ENCODE data around the gene CFTR.
"Not testable (repeated sequence)": the region's sequence is repeated elsewhere in the genome, so short reads cannot be mapped to it uniquely, and the experiment has no call there.

CFTR gene

DNA sequence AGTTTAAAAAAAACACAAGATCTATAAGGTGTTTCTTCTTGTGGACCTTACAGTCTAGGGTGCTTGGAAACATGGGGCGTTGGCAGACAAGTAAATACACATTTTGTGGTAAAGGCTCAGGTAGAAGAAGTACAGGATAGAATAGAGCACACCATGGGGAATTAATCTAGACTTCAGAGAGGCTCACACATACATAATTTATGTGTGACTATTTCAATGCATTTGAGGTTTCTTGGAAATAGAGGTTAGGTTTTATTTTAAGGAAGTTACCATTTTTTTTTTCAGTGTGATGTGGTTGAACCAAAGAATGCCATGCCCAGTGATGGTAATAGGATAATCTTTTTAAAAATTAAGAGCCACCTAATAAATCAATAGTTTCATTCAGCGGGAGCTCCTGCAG, 12.8 kb downstream of the CFTR start:
- TF ChIP-seq, protein P1, sequence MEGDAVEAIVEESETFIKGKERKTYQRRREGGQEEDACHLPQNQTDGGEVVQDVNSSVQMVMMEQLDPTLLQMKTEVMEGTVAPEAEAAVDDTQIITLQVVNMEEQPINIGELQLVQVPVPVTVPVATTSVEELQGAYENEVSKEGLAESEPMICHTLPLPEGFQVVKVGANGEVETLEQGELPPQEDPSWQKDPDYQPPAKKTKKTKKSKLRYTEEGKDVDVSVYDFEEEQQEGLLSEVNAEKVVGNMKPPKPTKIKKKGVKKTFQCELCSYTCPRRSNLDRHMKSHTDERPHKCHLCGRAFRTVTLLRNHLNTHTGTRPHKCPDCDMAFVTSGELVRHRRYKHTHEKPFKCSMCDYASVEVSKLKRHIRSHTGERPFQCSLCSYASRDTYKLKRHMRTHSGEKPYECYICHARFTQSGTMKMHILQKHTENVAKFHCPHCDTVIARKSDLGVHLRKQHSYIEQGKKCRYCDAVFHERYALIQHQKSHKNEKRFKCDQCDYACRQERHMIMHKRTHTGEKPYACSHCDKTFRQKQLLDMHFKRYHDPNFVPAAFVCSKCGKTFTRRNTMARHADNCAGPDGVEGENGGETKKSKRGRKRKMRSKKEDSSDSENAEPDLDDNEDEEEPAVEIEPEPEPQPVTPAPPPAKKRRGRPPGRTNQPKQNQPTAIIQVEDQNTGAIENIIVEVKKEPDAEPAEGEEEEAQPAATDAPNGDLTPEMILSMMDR (conservative IDR thresholded peaks at IDR 0.05; ENCODE audit: low read depth, low read length) = no peak
- H3K4me3 ChIP-seq (ENCODE audit: low read length) = no peak overlapping the region
- no peak for DNase-seq (ENCODE audit: low read depth)

- H3K4me3 ChIP-seq (ENCODE audit: low read length) = no peak overlapping the region
- DNase-seq (ENCODE audit: low read depth) = no peak
- TF ChIP-seq, protein P1 (conservative IDR thresholded peaks at IDR 0.05; ENCODE audit: low read depth, low read length) = no peak
Observed at GRCh38 chr7:117493460-117493859, 13.6 kb downstream of the CFTR start.

- TF ChIP-seq, protein P1 (conservative IDR thresholded peaks at IDR 0.05; ENCODE audit: low read depth, low read length) = no peak
- no peak for DNase-seq (ENCODE audit: low read depth)
Observed at GRCh38 chr7:117495308-117495707, 15.5 kb downstream of the CFTR start.

GRCh38 chr7:117502331-117502730, 22.5 kb downstream of the CFTR start:
- H3K4me3 ChIP-seq (ENCODE audit: low read length) = no peak overlapping the region
- DNase-seq (ENCODE audit: low read depth) = no peak
- TF ChIP-seq, protein P1 (conservative IDR thresholded peaks at IDR 0.05; ENCODE audit: low read depth, low read length) = no peak

More at GRCh38 chr7:117495308-117495707, 15.5 kb downstream of the CFTR start:
- no peak overlapping the region for H3K4me3 ChIP-seq (ENCODE audit: low read length)

- TF ChIP-seq, protein P1 (conservative IDR thresholded peaks at IDR 0.05; ENCODE audit: low read depth, low read length) = no peak
- H3K4me3 ChIP-seq (ENCODE audit: low read length) = no peak overlapping the region
- no peak for DNase-seq (ENCODE audit: low read depth)
Observed at GRCh38 chr7:117505238-117505637, 25.4 kb downstream of the CFTR start.

DNA sequence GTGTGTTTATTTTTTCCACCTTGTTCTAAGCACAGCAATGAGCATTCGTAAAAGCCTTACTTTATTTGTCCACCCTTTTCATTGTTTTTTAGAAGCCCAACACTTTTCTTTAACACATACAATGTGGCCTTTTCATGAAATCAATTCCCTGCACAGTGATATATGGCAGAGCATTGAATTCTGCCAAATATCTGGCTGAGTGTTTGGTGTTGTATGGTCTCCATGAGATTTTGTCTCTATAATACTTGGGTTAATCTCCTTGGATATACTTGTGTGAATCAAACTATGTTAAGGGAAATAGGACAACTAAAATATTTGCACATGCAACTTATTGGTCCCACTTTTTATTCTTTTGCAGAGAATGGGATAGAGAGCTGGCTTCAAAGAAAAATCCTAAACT, 28.9 kb downstream of the CFTR start:
- no peak for DNase-seq (ENCODE audit: low read depth)
- TF ChIP-seq, protein P1 (conservative IDR thresholded peaks at IDR 0.05; ENCODE audit: low read depth, low read length) = no peak
- H3K4me3 ChIP-seq (ENCODE audit: low read length) = no peak overlapping the region

GRCh38 chr7:117517194-117517593, 37.4 kb downstream of the CFTR start:
- not testable (repeated sequence) for DNase-seq (ENCODE audit: low read depth); H3K4me3 ChIP-seq (ENCODE audit: low read length)

DNA sequence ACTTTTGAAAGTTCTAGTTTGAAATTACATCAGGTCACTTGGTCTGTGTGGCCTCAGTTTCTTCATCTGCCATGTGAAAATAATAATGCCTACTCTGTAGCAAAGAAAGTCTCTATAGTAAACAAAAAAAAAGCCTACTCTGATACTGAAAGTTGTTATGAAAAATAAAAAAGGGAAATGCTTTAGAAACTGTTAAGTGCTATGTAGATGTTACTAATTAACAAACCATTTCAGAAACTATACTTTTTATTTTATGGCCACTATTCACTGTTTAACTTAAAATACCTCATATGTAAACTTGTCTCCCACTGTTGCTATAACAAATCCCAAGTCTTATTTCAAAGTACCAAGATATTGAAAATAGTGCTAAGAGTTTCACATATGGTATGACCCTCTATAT, 50.6 kb downstream of the CFTR start:
- DNase-seq (ENCODE audit: low read depth) = no peak
- H3K4me3 ChIP-seq (ENCODE audit: low read length) = no peak overlapping the region
- TF ChIP-seq, protein P1 (conservative IDR thresholded peaks at IDR 0.05; ENCODE audit: low read depth, low read length) = no peak

Data from retinal pigment epithelial cell (primary cell).